Amniotic epithelial cell (primary cell): ENCODE results near the gene NRIP1.

Experiments used
- DNase-seq: peaks from one replicate; pipeline ENCODE4 v3.0.0-alpha.2; 2010; ENCODE audit warnings: low read depth

The NRIP1 gene

GRCh38 chr21:15065392-15066122, 757 bp upstream of the NRIP1 start:
- DNase-seq = peak; percentile 82

DNA sequence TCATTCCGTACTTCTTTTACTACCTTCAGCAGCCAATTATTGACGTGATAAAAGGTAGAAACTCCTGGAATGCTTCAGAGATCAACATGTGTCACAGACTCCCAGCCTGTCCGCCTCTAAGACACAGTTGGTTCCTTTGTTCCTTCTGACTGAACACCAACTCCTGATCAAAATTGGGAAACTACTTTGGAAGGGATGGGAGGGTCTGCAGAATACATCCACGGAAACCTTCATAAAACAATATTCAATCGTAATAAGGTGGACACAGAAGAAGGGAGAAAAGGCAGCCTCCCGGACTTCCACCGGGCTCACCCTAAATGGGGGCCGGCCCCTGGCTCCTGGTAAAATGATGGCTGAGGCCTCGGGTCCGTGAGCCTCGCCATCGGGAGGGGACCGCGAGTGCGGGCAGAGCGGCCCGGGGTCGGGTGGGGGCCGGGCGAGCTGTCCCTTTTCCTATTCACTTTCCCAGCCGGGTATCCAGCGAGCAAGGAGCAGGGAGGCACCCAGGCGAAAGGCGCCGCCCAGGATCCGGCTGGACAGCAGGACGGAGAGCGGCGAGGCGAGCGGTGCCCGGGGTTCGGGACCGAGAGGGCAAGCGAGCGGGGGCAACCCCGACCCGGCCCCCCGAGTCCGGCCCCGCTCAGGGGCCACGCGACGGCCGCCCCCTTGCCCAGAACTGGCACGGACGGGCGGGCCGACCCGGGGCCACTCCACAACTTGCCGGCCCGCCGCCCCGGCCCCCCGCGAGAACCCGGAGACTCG, 805 bp downstream of the NRIP1 start:
- no peak for DNase-seq

GRCh38 chr21:15063081-15063813, 1.6 kb downstream of the NRIP1 start:
- peak; percentile 31 for DNase-seq

GRCh38 chr21:15062606-15062965, 2.2 kb downstream of the NRIP1 start:
- DNase-seq = peak; percentile 42

- no peak for DNase-seq
Observed at GRCh38 chr21:15061747-15062605, 2.8 kb downstream of the NRIP1 start.

- DNase-seq = no peak
Observed at GRCh38 chr21:15061279-15061678, 3.5 kb downstream of the NRIP1 start.

GRCh38 chr21:15060543-15061175, 4.1 kb downstream of the NRIP1 start:
- peak; percentile 35 for DNase-seq

GRCh38 chr21:15059397-15059796, 5.4 kb downstream of the NRIP1 start:
- no peak for DNase-seq

DNA sequence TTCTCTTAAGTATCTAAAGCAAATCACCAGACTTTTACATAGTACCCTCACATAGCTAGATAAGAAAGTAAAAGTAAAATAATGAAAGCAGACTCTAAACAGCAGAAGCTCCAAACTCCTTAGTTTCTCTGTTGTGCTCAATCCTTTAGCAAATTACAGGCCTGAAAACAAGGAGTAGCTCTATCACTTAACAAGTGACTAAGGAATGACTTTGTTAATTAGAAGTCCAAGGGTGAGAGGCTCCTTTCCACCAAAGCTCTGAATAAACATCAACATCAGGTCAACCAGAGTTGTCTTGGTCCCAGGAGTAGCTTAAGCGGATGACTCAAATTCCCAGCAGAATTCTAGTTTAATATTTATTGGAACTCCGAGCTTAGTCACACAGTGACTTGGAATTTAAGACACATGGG, 5.9 kb downstream of the NRIP1 start:
- DNase-seq = peak; percentile 52

- DNase-seq = no peak
Observed at GRCh38 chr21:15057285-15057684, 7.5 kb downstream of the NRIP1 start.

DNA sequence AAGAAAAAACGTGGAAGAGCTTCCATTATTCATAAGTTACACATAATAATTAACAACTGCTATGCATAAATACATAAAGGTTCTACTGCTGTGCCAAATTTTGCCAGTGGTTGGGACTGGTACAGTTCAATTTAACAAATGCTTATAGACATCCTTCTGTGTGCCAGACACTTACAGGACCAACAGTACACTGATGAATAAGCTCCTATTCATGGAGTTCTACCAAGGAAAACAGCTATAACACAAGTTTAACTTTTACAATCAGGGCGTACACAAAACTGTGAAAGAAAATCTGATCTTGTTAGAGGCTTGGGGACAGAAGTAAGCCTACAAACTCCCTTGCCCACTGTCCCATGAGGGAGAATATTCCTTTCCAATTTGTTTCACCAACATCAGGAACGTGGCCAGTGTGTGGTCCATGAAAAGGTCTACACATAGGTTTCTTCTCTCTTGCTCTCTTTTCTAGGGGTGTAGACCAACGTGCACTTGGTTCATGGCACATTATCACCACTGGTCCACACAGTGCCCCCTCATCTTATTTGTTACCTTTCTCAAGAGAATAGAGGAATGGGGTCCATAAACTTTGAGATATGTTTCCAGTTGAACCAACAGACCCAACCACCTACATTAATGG, 10.1 kb downstream of the NRIP1 start:
- DNase-seq = no peak

DNA sequence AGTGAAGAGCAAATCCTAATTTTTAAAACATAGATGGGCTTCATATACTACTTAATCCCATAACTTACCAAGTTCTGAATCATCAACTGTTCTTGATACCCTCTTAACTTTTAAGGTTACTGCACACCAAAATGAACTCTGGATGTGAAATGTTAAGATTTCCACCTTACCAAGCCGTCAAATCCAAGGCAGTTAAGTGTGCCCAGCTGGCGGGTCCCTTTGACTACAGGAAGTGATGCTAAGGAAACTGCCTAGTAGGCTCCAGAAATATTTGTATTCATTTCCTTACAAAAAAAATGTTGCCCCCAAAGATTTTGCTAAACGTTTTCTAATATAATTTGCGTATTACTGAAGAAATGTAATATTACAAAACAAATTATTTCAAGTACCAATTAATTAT, 10.7 kb downstream of the NRIP1 start:
- DNase-seq = no peak

GRCh38 chr21:15053500-15053899, 11.3 kb downstream of the NRIP1 start:
- DNase-seq = no peak

GRCh38 chr21:15052459-15052763, 12.4 kb downstream of the NRIP1 start:
- no peak for DNase-seq

DNA sequence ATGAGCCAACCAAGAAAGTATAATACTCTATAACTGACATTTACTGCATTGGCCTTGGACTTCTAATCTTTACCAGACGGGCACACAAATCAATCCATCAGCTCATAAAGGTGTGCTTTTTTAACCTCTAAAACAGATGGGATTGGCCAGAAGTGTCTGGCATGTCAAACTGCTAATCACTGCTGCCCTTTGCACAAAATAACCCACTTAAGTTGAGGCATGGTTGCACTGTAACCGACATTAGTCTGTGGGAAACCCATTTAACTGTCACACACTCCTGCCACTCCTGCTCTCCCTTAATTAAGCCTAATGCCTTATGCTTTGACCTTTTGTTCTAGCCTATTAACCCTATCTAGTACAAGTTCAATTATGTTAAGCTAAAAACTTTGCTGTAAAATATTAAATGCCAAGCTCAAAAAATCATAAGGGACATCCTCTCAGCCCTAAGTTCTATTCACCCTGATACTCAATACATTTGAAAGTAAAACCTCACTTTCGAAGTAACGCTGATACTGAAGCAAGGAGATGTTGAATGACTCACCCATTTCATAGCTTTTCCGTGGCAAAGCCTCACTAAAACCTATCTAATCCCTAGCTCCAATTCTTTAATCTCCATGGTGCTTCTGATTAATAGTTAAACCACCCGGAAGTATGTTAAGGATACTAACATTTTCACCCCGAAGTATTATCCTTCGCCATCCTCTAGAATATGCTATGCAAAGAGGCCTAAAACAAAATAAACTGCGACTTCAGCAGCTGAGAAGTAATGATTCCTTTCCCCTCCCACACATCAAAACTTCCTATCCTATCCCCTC, 12.9 kb downstream of the NRIP1 start:
- DNase-seq = peak; percentile 70

DNA sequence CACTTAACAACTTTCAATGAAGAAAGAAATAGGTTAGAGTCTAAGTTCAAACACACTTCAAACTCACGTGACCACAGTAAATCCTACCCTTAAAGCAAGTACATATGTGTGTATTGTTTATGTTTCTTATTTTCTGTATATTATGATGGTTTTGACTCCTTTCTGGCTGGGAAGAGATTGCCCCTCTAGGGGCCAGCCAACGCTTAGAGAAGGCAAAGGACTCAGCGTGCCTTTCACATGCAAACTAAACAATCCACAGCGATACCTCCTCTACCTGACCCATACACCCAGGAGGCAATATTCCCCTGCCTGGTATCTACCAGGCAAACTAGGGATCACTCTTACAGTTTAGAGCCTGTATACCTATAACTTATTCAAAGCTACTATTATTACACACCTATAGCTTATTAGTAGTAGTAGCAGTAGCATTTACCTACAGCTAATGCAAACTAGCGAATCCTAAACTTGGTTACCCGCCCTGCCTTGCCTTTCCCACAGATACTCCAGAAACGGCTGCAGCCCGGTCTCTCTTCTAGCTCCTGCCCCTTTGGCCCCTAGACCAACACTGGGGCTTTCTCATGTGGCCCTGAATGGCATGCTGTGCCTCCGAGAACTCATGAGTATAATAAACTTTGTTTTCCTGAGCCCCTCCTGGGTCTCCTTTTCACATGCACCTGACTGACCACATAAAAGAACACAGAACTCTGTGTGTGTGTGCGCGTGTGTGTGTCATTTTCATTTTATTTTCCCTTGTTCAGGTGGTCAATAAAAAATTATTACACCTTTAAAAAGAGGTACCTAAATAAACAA, 14.0 kb downstream of the NRIP1 start:
- DNase-seq = no peak

DNA sequence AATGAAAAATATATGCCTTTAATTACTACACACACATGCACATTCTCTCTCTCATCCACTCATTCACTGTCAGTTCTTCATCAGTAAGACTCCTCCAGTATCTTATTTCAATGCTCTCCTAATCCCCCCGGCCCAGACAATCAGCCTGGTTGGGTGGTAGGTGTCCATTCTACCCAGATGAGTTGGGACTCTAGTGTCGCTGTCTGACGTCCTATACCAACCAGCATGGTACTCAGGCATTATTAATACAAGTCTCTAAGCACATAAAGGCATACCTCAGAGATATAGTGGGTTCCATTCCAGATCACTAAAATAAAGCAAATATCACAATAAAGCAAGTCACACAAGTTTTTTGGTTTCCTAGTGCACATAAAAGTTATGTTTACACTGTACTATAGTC, 19.8 kb downstream of the NRIP1 start:
- no peak for DNase-seq

DNA sequence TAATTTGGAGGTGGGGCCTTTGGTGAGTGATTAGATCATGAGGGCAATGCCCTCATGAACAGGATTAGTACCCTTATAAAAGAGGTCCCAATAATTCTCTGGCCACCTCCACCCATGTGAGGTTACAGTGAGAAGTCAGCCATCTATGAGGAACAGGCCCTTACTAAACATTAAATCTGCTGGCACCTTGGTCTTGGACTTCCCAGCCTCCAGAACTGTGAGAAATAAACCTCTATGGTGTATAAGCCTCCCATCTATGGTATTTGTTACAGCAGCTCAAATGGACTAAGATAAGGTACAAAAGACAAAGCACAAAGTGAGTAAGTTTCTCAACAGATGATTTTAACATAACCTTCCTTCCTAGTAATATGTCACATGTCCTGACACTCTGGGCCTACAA, 22.3 kb downstream of the NRIP1 start:
- no peak for DNase-seq

- DNase-seq = no peak
Observed at GRCh38 chr21:15039607-15040299, 25.0 kb downstream of the NRIP1 start.
